Transverse colon (tissue), 4 donors: ENCODE results near the gene ANKRD33.

ENCODE experiments used
- CTCF ChIP-seq, 5 experiments: fragments of 200-600 bp in 3 of 5; fragments of 450-650 bp in 2 of 5; sonication (generic) in 3 of 5; IDR thresholded peaks; 1 replicate in 2 of 5; 2 replicates in 3 of 5; pipeline ENCODE4 v1.5.1; 2016 to 2017; ENCODE audit warnings: antibody characterized with exemption in 5 of 5, inconsistent platforms in 3 of 5, mild to moderate bottlenecking in 2 of 5, moderate library complexity in 1 of 5
- EP300 ChIP-seq: sonication (generic); formaldehyde crosslinking; IDR thresholded peaks from one replicate; pipeline ENCODE4 v1.6.1; 2017; ENCODE audit warnings: antibody characterized with exemption, low read depth
- POLR2A ChIP-seq: fragments of 450-650 bp; IDR thresholded peaks from one replicate; pipeline ENCODE4 v1.6.1; 2016; ENCODE audit warnings: antibody characterized with exemption, mild to moderate bottlenecking, moderate library complexity
- POLR2AphosphoS5 ChIP-seq, 3 donors: sonication (generic); formaldehyde crosslinking; IDR thresholded peaks; one replicate each; pipeline ENCODE4 v1.6.1; 2016; ENCODE audit warnings: antibody characterized with exemption in 3 of 3

DNA sequence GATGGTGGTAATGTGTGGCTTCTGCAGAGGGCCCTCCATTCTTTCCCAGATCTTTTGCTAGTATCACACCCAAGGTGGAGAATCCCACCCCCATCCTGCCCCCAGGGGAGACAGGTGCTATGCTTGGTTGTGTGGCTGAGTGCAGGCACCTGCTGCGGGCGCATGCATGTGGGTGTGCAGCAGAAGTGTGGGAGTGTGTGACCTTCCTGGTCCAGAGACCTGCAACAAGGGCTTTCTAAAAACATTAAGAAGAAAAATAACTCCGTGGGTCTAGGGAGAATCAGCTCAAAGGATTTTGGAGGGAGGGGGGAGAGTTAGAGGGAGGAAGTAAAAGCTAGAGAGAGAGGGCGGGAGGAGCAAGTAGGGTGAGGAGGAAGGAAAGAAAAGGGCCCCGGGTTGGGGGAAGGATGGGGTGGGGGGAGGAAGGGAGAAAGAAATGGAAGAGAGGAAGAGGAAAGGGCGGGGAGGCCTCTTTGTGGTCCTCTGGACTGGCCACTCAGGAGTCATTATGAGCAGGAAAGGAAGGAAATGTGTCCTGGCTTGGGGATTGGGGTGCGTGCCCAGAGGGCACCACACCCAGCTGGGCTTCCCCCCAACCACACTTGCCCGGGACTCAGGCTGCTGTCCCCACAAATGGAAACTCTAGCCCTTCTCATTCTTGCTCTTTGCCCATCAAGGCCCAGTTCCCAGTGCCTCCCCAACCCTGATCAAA lies 36.3 kb upstream of the ANKRD33 start:
- TF ChIP-seq CTCF (IDR thresholded peaks at IDR 0.05), result no peak
- TF ChIP-seq POLR2A, result no peak
- no peak for TF ChIP-seq POLR2AphosphoS5 (IDR thresholded peaks at IDR 0.05)
- TF ChIP-seq EP300, result no peak
